ENCODE results near the gene EEF1AKMT1.

Gene EEF1AKMT1

GRCh38 chr13:20680416-20681080, 93.2 kb downstream of the EEF1AKMT1 start:
- H3K9me3 Mint-ChIP-seq, result no peaks in the 10 kb centered on the region
- H3K36me3 Mint-ChIP-seq (ENCODE audit: low read depth), result peaks cover 5% of the 10 kb centered on the region
- H3K4me1 Mint-ChIP-seq, result peaks cover 9% of the 10 kb centered on the region
- TF ChIP-seq CTCF (IDR thresholded peaks at IDR 0.05), result no peak
- peaks cover 6% of the 10 kb centered on the region for H3K27me3 Mint-ChIP-seq (ENCODE audit: low read depth, poor library complexity)
- DNase-seq, result no peak
- no peak overlapping the region for H3K27ac Mint-ChIP-seq
- H3K4me3 Mint-ChIP-seq, result no peak overlapping the region

- H3K27ac Mint-ChIP-seq, result no peak overlapping the region
- peaks cover 6% of the 10 kb centered on the region for H3K27me3 Mint-ChIP-seq (ENCODE audit: low read depth, poor library complexity)
- H3K4me3 Mint-ChIP-seq, result no peak overlapping the region
- H3K36me3 Mint-ChIP-seq (ENCODE audit: low read depth), result peaks cover 11% of the 10 kb centered on the region
- peaks cover 4% of the 10 kb centered on the region for H3K4me1 Mint-ChIP-seq
- no peak for DNase-seq
- H3K9me3 Mint-ChIP-seq, result no peaks in the 10 kb centered on the region
- TF ChIP-seq CTCF (IDR thresholded peaks at IDR 0.05), result no peak
Measured at GRCh38 chr13:20679879-20680278, 93.9 kb downstream of the EEF1AKMT1 start.

All from nephron progenitor cell (in vitro differentiated cells).